ENCODE measurements around the gene KSR1. TPM values are rescaled to one million over a fixed set of nuclear protein-coding genes. Genes with fewer than 3 reads are reported as not detected.

Gene KSR1
- total RNA-seq, 2 donors from 2014 or later: 7.9 to 10.2 TPM

DNA sequence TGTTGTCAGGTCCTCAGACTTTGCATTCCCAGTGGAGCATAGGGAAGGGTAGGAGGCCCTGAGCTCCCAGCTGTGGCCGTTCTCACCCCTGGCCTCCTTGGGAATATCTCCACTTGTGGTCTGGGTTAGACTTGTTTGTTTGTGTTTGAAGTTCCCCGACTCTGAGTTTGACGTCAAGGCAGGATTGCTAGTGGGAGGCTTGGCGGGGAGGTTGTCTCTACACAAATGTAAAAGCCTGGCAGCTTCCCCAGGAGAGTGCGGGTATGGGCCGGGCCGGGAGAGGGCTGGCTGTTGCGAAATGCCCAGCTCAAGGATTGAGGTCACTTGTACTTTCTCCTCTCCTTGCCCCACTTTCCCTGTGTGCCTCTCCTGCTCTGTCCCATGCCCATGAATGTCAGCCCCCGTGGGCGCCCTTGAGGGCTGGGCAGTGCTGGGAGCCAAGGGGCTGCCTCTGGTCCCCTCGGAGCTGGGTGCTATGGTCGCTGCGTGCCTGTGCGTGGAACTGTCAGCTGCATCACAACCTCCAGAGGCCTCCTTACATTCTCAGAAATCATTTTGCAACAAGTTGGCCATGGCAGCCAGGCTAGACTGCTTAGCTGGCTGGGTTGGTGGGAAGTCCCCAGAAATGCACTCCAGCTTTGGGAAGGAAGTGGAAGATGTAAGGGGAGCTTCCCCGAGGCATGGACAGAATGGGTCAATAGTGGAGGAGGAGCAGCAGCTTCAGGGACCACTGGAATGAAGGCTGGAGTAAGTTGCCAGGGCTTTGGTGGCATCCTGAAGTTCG, 84.3 kb downstream of the KSR1 start:
- no peaks in the 10 kb centered on the region for H3K27me3 ChIP-seq
- H3K4me3 ChIP-seq: no peak overlapping the region
- peak; percentile 97 for DNase-seq (ENCODE audit: low spot score)
- H3K36me3 ChIP-seq: no peaks in the 10 kb centered on the region
- H3K9me3 ChIP-seq: no peaks in the 10 kb centered on the region
- peaks cover 0 to 32% of the 10 kb centered on the region in 2 donors for H3K4me1 ChIP-seq
- TF ChIP-seq CTCF (IDR thresholded peaks at IDR 0.05): no peak
- H3K27ac ChIP-seq: peak overlapping the region; percentile 73 to 76

DNA sequence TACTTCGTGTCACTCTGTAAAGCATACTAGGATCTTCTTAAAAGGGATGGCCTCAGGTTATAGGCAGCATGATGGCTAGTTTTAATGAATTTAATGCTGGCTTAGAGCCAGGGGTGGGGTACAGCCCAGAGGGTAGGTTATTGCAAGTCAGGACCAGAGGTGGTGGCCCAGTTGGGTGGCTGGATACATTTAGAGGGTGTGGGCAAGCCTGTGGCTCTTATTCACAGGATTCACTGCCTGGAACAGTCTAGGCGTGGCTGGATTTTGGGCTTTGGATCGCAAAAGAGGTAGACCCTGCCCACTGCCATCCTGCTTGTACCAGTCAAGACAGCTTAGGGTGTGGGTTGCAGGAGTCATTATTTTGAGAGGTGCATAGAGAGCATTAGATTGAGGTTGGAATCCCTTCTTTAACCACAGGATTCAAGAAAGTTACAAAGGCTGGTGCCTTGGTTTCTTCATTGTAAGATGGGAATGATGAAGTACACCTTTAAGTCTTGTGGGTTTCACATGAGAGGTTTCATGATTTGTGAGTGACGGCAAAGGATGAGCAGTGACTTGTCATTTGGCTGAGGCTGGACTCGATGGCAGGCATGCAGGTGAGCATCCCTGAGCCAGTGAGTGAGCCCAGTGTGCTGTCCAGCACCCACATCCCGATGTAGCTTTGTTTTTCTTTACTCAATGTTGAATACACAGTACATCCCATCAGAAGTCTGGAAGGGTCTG, 85.2 kb downstream of the KSR1 start:
- no peak overlapping the region for H3K4me3 ChIP-seq
- no peaks in the 10 kb centered on the region for H3K9me3 ChIP-seq
- H3K27me3 ChIP-seq: no peaks in the 10 kb centered on the region
- no peak for TF ChIP-seq CTCF (IDR thresholded peaks at IDR 0.05)
- H3K27ac ChIP-seq: peak overlapping the region; percentile 73 to 76
- H3K4me1 ChIP-seq: peaks cover 0 to 27% of the 10 kb centered on the region in 2 donors
- DNase-seq (ENCODE audit: low spot score): no peak
- H3K36me3 ChIP-seq: no peaks in the 10 kb centered on the region

DNA sequence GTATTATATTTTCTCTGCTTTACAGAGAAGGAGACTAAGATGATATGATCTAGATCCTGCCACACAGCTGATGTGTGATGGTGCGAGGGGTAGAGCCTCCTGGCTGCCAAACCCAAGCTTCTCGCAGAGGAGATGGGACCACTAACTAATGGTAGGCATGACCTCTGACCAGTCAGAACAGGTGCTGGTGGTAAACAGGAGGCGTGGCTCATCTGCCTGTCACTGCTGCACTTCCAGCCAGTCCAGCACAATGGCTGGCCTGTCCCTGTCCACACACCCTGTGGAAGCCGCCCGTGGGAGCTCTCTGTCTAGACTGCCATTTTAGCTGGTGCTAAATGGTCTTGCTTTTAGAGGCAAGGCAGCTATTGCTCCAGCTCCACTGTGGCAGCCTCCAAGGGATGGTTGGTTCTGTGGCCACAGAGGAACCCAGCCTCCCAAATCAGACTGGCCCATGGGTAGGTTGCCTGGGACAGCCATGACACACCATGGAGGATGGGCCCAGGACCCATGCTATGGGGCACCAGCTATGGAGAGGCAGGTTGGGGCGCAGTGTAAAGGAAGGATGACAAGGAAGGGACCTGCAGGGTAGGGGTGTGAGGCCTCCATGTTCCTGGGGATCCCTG, 86.7 kb downstream of the KSR1 start:
- TF ChIP-seq CTCF (IDR thresholded peaks at IDR 0.05): no peak
- no peak for DNase-seq (ENCODE audit: low spot score)
- no peaks in the 10 kb centered on the region for H3K36me3 ChIP-seq
- peaks cover 0 to 27% of the 10 kb centered on the region in 2 donors for H3K4me1 ChIP-seq
- H3K4me3 ChIP-seq: no peak overlapping the region
- no peak overlapping the region for H3K27ac ChIP-seq
- no peaks in the 10 kb centered on the region for H3K9me3 ChIP-seq
- no peaks in the 10 kb centered on the region for H3K27me3 ChIP-seq

DNA sequence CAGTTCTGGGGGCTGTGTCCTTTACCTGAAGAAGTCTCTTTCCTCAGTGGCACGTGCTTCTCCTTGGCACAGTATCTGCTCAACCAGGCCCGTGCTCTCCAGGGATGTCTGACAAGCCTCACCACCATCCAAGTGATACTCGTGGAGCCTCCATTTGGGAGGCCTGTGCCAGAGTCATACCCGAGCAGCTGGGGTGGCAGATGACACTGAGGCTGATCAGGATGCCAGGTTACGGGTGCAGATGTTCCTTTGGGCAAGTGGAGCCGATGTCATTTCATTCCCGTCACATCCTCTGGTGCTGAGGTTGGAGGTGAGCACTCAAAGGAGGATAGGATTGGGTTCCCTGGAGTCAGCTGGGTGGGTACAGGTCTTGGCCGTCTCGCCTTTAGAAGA, 87.2 kb downstream of the KSR1 start:
- no peak overlapping the region for H3K4me3 ChIP-seq
- no peak for DNase-seq (ENCODE audit: low spot score)
- TF ChIP-seq CTCF (IDR thresholded peaks at IDR 0.05): no peak
- H3K9me3 ChIP-seq: no peaks in the 10 kb centered on the region
- no peaks in the 10 kb centered on the region for H3K36me3 ChIP-seq
- peaks cover 0 to 27% of the 10 kb centered on the region in 2 donors for H3K4me1 ChIP-seq
- no peak overlapping the region for H3K27ac ChIP-seq
- H3K27me3 ChIP-seq: no peaks in the 10 kb centered on the region

- peaks cover 0 to 25% of the 10 kb centered on the region in 2 donors for H3K4me1 ChIP-seq
- H3K27me3 ChIP-seq: no peaks in the 10 kb centered on the region
- no peaks in the 10 kb centered on the region for H3K36me3 ChIP-seq
- no peak for TF ChIP-seq CTCF (IDR thresholded peaks at IDR 0.05)
- no peaks in the 10 kb centered on the region for H3K9me3 ChIP-seq
- no peak overlapping the region for H3K4me3 ChIP-seq
- H3K27ac ChIP-seq: no peak overlapping the region
- DNase-seq (ENCODE audit: low spot score): no peak
Observed at GRCh38 chr17:27543958-27544349, 87.7 kb downstream of the KSR1 start.
